ENCODE results near the gene DLL1. TPM values are rescaled to one million over a fixed set of nuclear protein-coding genes. Genes with fewer than 3 reads are reported as not detected.

DLL1 gene
- total RNA-seq, 4 donors from 2014 or later: 4.4 to 21.3 (median 13.4) TPM

DNA sequence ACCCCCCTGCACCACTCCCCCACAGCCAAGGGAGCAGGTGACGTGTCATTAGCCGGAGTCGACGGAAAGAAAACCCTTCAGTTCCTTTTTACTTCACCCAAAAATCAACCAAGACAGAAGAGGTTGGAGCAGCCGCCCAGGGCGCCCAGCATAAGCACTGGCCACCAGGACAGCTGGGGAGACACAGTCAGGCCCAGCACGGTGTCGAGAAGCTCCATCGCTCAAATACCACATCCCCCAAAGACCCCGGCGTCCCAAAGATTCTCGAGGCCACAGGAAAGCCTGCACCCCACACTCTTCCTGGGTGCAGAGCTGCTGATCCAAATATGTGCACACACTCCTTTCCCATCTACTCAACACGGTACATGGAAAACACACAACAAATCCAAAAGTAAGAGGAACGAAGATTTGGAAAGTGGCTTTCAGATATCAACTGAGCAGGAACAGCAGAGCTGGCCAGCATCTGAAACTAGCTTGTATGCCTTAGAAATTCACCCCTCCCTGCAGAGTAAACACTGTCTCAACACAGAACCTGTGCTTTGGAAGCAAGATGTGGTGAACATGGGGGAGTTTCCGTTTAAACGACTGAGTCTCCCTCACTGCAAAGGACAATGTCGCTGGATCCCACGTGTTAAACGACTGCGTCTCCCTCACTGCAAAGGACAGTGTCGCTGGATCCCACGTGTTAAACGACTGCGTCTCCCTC is 54.6 kb downstream of the DLL1 start:
- no peak for TF ChIP-seq CTCF (IDR thresholded peaks at IDR 0.05; ENCODE audit: low read depth)

GRCh38 chr6:170235391-170236125 is 55.3 kb downstream of the DLL1 start:
- TF ChIP-seq CTCF (IDR thresholded peaks at IDR 0.05; ENCODE audit: low read depth): no peak

- TF ChIP-seq CTCF (IDR thresholded peaks at IDR 0.05; ENCODE audit: low read depth): no peak
Observed at GRCh38 chr6:170234419-170234818, 56.5 kb downstream of the DLL1 start.

GRCh38 chr6:170233286-170234205 is 57.3 kb downstream of the DLL1 start:
- TF ChIP-seq CTCF (IDR thresholded peaks at IDR 0.05; ENCODE audit: low read depth): no peak

Small RNAs within 50 kb of the gene (small RNA-seq; reads per million reads assigned to genes)
- not detected for gene MIR4644

Other genes starting within 250 kb of the DLL1 start
- 10 to 100 TPM; 25.0 to 32.8 (median 27.5) TPM for gene FAM120B, start 15.7 kb upstream of the DLL1 start, total RNA-seq